WTC11 (cell line): ENCODE data around the gene ROBO1. TPM values are rescaled to one million over a fixed set of nuclear protein-coding genes. Genes with fewer than 3 reads are reported as not detected.

Experiments used
- ATAC-seq: fragments of 200-7000 bp; cut with Tn5 transposase; 2 replicates; pipeline ENCODE4 v1.10.0; 2021; ENCODE audit warnings: mild to moderate bottlenecking, moderate library complexity
- CTCF ChIA-PET: fragments of 300-600 bp; sonication (Branson Sonifier 250); formaldehyde crosslinking; loops from one replicate; lab custom pipeline; 2021; ENCODE audit warnings: antibody characterized with exemption; lab: Charles Lee
- POLR2A ChIA-PET: fragments of 350-600 bp; sonication (Branson Sonifier 250); formaldehyde crosslinking; loops from one replicate; lab custom pipeline; 2021; ENCODE audit warnings: antibody characterized with exemption; lab: Charles Lee
- DNase-seq: peaks from one replicate; pipeline ENCODE4 v3.0.0; 2021; ENCODE audit warnings: low spot score
- H3K27ac Mint-ChIP-seq: 2 replicates; pipeline ENCODE4 v1.8.0; 2021; ENCODE audit warnings: mixed read lengths
- H3K27me3 Mint-ChIP-seq: 2 replicates; pipeline ENCODE4 v1.8.0; 2021; ENCODE audit warnings: low read depth, mild to moderate bottlenecking, moderate library complexity, mixed read lengths
- H3K36me3 Mint-ChIP-seq: 2 replicates; pipeline ENCODE4 v1.8.0; 2021; ENCODE audit warnings: mixed read lengths
- H3K4me1 Mint-ChIP-seq: 2 replicates; pipeline ENCODE4 v1.8.0; 2022; ENCODE audit warnings: mixed read lengths
- H3K4me3 Mint-ChIP-seq: 2 replicates; pipeline ENCODE4 v1.8.0; 2021; ENCODE audit warnings: mild to moderate bottlenecking, moderate library complexity, mixed read lengths
- H3K9me3 Mint-ChIP-seq: 2 replicates; pipeline ENCODE4 v1.8.0; 2021; ENCODE audit warnings: mixed read lengths
- AFF4 ChIP-seq: sonication (generic); formaldehyde crosslinking; IDR thresholded peaks from 2 replicates; pipeline ENCODE4 v1.8.1; 2023; ENCODE audit warnings: mild to moderate bottlenecking, missing genetic modification reagents, borderline replicate concordance
- ATF1 ChIP-seq: sonication (generic); formaldehyde crosslinking; IDR thresholded peaks from 2 replicates; pipeline ENCODE4 v1.8.1; 2023; ENCODE audit warnings: mild to moderate bottlenecking, moderate library complexity, missing genetic modification reagents
- ATF3 ChIP-seq: sonication (generic); formaldehyde crosslinking; conservative IDR thresholded peaks from 2 replicates; pipeline ENCODE4 v1.8.1; 2022; ENCODE audit warnings: mild to moderate bottlenecking, missing genetic modification reagents
- ELF4 ChIP-seq: sonication (generic); formaldehyde crosslinking; IDR thresholded peaks from 2 replicates; pipeline ENCODE4 v1.8.1; 2022; ENCODE audit warnings: low read depth, mild to moderate bottlenecking, moderate library complexity, missing genetic modification reagents
- EMX1 ChIP-seq: fragments of 250-450 bp; sonication (Bioruptor Pico); IDR thresholded peaks from 2 replicates; pipeline ENCODE4 v1.8.0; 2021; ENCODE audit warnings: mild to moderate bottlenecking
- FOXP1 ChIP-seq: sonication (generic); formaldehyde crosslinking; IDR thresholded peaks from 2 replicates; pipeline ENCODE4 v1.8.0; 2022; ENCODE audit warnings: missing genetic modification reagents, mild to moderate bottlenecking, moderate library complexity, borderline replicate concordance
- GRHL2 ChIP-seq: fragments of 250-450 bp; sonication (Bioruptor Pico); IDR thresholded peaks from 2 replicates; pipeline ENCODE4 v1.8.0; 2022; ENCODE audit warnings: mild to moderate bottlenecking, moderate library complexity; ENCODE audit not compliant: insufficient replicate concordance, severe bottlenecking
- IRF2 ChIP-seq: sonication (generic); formaldehyde crosslinking; IDR thresholded peaks from 2 replicates; pipeline ENCODE4 v1.8.0; 2022; ENCODE audit warnings: low read depth, missing genetic modification reagents, borderline replicate concordance
- MXD4 ChIP-seq: fragments of 250-450 bp; sonication (Bioruptor Pico); IDR thresholded peaks from 2 replicates; pipeline ENCODE4 v1.8.0; 2021; ENCODE audit warnings: mild to moderate bottlenecking, moderate library complexity, borderline replicate concordance
- NR3C1 ChIP-seq: sonication (generic); formaldehyde crosslinking; conservative IDR thresholded peaks from 2 replicates; pipeline ENCODE4 v1.8.1; 2023; ENCODE audit warnings: low read depth, mild to moderate bottlenecking, missing genetic modification reagents
- PRDM15 ChIP-seq: sonication (generic); formaldehyde crosslinking; IDR thresholded peaks from 2 replicates; pipeline ENCODE4 v1.8.0; 2022; ENCODE audit warnings: missing genetic modification reagents
- RELA ChIP-seq: sonication (generic); formaldehyde crosslinking; IDR thresholded peaks from 2 replicates; pipeline ENCODE4 v1.8.1; 2022; ENCODE audit warnings: missing genetic modification reagents, mild to moderate bottlenecking, borderline replicate concordance
- RORB ChIP-seq: fragments of 250-450 bp; sonication (Bioruptor Pico); IDR thresholded peaks from 2 replicates; pipeline ENCODE4 v1.9.0; 2021; ENCODE audit warnings: mild to moderate bottlenecking
- SMAD3 ChIP-seq: sonication (generic); formaldehyde crosslinking; IDR thresholded peaks from 2 replicates; pipeline ENCODE4 v1.8.0; 2022; ENCODE audit warnings: missing genetic modification reagents, mild to moderate bottlenecking, borderline replicate concordance
- USF1 ChIP-seq: sonication (generic); formaldehyde crosslinking; IDR thresholded peaks from 2 replicates; pipeline ENCODE4 v1.8.0; 2022; ENCODE audit warnings: mild to moderate bottlenecking, missing genetic modification reagents
- ZNF232 ChIP-seq: sonication (generic); formaldehyde crosslinking; IDR thresholded peaks from 2 replicates; pipeline ENCODE4 v1.8.0; 2022; ENCODE audit warnings: mild to moderate bottlenecking, missing genetic modification reagents
- ZNF396 ChIP-seq: fragments of 250-450 bp; sonication (Bioruptor Pico); IDR thresholded peaks from 2 replicates; pipeline ENCODE4 v1.8.0; 2021; ENCODE audit warnings: mild to moderate bottlenecking, moderate library complexity, borderline replicate concordance
- ZNF512 ChIP-seq: sonication (generic); formaldehyde crosslinking; IDR thresholded peaks from 2 replicates; pipeline ENCODE4 v1.8.1; 2022; ENCODE audit warnings: missing genetic modification reagents, borderline replicate concordance
- total RNA-seq: library from RNA; stranded (reverse); gene quantifications from 3 replicates; pipeline ENCODE4 v1.2.3, GENCODE V29; 2021

ROBO1 gene
- total RNA-seq, 1 experiment from 2014 or later = 90.9 TPM

- no peak for DNase-seq
- ChIA-PET CTCF (no interaction called here), POLR2A (no interaction called here)
- H3K36me3 Mint-ChIP-seq = no peaks in the 10 kb centered on the region
- H3K4me3 Mint-ChIP-seq = no peak overlapping the region
- no peak for ATAC-seq
- no peaks in the 10 kb centered on the region for H3K4me1 Mint-ChIP-seq
- no peaks in the 10 kb centered on the region for H3K9me3 Mint-ChIP-seq
- TF ChIP-seq AFF4 (CRISPR knock-in tag) (no peak), ZNF396 (CRISPR knock-in tag) (no peak), FOXP1 (CRISPR knock-in tag) (no peak), RELA (no peak), MXD4 (CRISPR knock-in tag) (no peak), ATF3 (CRISPR knock-in tag) (no peak), NR3C1 (CRISPR knock-in tag) (no peak), USF1 (CRISPR knock-in tag) (no peak), PRDM15 (no peak), ATF1 (CRISPR knock-in tag) (no peak), EMX1 (CRISPR knock-in tag) (no peak), RORB (CRISPR knock-in tag) (no peak), ZNF512 (CRISPR knock-in tag) (no peak), GRHL2 (CRISPR knock-in tag) (no peak), ELF4 (CRISPR knock-in tag) (no peak), SMAD3 (CRISPR knock-in tag) (no peak), IRF2 (CRISPR knock-in tag) (no peak), ZNF232 (CRISPR knock-in tag) (no peak)
- no peaks in the 10 kb centered on the region for H3K27me3 Mint-ChIP-seq
- no peak overlapping the region for H3K27ac Mint-ChIP-seq
These were observed 514.5 kb downstream of the ROBO1 start for GRCh38 chr3:79253271-79253670.
